Fibroblast of skin of left biceps (primary cell): Measurements from ENCODE around the gene BLID.

Experiments
- DNase-seq, 2 experiments: peaks; one replicate each; pipeline ENCODE4 v3.0.0-alpha.2; 2013; ENCODE audit warnings: low read depth in 2 of 2

BLID gene, protein sequence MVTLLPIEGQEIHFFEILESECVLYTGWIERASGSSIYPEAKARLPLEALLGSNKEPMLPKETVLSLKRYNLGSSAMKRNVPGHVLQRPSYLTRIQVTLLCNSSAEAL

DNA sequence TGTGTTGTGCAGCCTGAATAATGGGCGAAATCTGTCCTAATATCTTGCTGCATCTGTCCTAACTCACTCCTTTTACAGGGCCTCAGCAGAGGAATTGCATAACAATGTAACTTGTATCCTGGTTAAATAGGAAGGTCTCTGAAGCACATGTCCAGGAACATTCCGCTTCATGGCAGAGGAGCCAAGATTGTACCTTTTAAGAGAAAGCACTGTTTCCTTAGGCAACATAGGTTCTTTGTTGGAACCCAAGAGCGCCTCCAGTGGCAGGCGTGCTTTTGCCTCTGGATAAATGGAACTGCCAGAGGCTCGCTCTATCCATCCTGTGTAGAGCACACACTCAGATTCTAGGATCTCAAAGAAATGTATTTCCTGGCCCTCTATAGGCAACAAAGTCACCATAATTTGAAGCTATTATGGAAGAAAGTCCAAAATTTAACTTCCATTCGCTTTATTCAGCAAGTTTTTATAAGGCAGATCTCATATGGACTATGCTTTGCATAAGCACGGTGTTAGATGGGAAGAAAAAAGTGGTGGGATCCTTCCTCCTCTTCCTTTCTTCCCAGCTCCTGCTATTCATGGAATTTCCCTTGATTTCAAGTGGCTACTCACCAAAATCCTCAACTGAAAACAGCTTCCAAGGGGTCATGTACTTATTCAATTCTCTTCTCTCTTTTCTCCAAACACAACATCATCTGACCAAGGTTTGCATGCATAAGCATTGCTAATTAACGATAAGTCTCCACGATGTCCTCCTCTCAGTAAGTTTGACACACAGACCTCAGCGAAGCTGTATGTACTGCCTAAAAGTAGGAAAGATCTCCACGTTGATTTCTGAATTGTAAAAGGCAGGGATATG lies at the start of gene BLID:
BLID (minus strand) TSS at position 692 of the 856 bp plus-strand sequence; CDS start at position 399, 293 bp downstream.
- no peak for DNase-seq

DNA sequence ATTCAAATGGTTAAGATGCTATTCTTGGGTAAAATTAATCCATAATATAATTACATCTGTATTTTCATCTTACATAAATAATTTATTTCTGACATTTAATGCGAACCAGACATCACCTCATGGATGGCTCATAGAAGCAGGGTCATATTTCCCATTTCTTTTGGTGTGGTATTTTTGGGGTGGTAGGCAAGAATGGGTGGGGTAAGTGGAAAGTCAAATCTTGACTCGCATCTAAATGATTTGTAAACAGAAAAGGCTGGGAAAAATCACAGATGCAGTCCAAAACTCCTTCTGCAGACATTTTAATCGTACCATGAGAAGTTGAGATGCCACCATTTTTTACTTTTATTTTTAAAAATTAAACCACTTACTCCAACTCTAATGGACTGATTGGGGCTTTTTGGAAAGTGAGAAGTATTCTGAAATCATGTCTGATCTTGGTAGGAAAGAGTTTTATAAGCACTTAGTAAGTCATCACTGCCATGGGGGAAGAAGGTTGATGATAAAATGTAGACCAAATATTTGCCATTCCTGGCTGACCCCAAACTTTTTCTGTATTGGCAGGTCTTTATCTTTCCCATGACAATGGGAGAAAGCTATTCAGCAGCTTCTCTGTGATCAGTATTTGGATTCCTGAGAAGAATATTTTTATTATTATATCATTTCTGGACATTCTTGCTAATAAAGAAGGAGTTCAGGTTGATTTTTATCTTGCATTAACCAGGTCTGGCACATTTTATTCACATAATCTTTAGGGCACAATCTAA lies 47.2 kb upstream of the BLID start:
- DNase-seq, result peak; percentile 83

DNA sequence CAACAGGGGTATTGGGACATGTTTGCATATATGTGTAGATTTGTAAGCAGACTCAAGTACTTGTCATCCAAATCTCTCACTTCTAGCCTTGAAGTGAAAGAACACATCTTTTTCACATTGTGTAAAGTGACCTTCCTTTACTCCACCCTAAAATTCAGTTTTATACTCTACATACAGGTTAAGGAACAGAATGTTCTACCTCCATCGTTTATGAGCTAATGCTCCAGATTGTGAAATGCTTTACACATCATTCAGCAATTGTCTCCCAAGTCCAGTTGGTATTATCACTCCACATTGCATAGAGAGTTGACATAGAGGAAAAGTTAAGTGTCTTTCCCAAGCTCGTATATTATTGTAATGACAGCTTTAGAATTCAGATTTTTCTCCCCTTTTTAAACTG lies 46.1 kb upstream of the BLID start:
- DNase-seq, result no peak

DNA sequence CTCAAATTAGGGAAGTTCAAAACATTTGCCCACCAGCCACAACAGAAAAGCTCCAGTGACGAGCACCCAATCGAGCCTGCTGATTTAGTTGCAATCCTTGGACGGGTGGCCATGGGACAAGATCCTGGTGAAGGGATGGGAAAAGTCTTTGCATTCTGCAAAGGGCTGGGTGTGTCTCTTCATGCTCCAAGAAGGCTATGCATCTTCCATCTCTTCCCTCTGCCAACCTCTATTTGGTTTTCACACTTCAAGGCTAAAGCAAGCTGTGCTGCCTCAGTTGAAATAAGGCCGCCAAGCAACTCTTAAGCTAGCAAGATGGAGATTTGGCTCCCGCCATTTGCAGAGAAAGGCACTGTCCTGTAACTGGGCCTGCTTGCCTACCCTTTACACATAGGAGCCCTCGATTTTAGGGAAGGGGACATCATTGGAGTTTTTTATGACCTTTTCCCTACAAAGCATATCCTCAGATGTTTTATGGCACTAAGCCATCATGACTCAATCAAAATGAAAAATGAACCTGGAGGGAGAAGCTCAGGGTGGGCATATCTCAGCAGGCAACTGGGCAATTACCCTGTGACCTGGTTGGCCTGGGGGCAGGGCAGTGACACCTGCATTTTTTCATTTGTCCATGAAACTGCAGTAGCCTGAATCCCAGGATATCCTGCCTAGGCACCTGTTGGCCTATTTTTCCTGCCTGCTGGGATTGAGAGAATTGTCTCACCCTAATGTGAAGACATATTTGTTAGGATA lies 45.0 kb upstream of the BLID start:
- no peak for DNase-seq

DNA sequence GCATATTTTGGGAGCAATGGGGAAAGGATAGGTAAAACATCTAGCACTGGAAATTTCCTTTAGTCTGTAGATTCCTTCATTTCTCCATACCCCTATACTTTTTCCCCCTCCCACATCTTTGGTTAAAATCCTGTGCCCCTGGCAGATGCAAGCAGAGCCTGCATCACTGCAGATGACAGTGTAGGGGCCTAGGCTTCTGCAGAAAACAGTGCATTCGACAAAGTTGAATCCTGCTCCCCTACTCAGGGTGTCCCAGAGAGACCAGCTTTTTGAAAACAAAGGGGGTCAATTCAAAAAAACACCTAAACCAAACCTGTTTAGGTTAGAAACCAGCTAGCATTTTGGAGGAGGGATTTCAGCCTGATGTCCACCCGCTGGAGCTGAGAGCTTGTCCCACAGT lies 43.8 kb upstream of the BLID start:
- DNase-seq, result no peak

DNA sequence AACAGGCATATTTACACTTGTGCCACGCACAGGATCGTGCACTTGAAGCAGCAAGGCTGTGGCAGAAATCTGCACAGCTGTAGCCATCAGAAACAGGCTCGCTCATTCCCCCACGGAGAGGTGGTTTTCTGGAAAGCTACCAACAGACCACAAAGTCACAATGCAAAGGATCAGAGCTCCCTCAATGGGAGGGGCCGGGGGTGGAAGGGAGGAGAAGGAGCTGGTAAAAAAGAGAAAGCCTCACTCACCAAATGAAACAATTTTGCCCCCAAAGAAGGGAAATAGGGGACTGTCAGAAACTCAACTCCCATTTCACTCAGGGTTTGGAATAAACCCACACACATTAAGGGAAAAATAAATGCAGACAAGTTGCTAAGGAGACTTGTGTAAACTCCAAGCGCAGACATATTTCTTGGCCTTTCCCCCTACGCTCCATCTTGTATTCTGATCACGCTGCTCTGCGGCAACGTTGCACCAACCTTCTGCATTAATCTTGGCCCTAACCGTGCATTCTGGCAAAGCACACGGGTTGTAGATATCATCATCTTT lies 43.2 kb upstream of the BLID start:
- DNase-seq, result peak; percentile 54 to 62

DNA sequence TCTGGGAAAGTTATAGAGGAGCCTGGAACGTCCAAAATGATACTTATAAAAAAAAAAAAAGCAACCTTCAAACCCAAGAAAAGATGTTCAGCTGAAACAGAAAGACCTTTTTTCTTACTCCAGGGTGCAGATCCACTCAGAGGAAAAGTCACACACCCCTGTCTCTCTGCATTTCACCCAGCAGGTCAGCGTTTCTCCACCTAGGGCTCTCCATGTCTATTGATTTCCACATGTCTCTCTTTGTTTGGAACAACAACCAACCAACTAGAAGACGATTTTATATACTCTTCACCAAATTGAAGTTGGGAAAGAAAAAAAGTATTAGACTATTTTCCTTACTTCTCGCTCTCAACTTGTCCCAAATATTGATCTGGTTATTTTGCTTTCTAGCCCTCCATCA lies 42.2 kb upstream of the BLID start:
- DNase-seq, result no peak

DNA sequence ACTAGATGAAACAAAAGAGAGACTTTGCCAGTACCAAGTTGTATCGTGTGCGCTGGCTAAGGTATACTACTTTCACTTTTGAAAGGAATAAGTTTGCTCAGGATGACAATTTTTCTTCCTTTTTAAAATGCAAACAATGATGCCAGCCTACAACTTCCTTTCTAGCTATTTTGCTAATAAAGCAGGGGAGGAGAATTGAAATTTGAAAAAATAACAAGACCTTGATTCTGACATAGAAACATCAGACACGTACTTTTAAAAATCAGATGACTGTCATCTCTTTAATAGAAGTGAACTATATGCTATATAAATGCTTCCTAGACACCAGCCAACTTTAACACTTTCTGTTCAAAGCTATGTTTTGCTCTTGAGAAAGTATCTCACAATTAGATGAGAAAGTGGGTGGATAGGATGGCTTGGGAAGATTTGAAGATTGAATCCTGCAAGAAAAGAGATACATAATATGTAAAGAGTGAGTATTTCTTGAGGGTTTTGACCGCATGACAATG lies 41.7 kb upstream of the BLID start:
- no peak for DNase-seq

DNA sequence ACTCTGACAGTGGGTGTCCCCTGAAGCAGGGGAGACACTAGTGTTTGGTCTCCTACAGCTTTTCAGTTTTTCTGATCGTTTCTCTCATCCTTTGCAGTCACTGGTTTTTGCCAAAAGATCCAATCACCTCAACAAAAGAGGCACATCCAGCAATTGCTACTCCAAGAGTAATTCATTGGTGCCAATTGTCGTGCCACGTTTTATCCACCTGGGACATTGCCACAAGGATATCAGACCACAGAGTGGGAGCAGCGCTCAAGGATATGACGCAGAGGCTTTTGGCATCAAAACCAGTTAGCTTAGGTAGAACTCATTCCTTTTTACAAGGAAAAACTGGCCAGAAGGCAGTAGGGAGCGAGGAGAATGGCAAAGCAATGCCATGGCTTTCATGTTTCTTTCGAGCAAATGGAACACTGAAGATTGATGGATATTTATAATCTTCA lies 40.9 kb upstream of the BLID start:
- DNase-seq, result no peak

DNA sequence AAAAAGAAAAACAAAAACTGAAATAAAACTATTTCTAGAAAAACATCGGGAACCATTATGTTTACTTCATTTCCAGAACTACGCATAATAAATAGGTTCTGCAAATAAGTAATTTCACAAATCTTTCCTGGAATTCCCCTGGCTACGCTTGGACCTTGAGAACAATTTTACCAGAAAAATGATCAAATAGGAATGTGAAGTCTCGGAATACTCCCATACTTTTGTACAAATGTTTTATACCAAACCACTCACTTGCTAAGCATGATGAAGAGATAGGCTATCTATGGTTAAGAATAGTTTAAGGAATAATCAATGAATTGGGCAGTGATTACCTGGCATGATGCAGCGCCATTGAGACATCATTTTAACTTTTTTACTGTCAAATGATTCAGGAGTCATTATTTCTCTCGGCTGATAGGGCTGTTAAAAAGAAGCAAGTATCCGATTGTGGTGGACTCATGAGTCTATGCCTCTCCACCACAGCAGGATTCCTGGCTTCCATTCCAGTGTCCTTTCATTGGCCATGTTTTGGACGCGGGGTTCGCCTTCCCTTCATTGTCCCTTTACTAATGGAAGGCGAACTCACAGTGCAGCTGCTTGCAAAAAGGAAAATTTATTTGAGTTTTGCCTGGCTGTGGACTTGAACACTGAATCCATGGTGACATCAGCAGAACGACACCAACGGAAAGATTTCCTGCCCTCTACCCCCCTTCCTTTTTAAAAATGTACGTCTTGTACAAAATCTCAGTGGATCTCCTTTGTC lies 39.9 kb upstream of the BLID start:
- DNase-seq, result no peak

DNA sequence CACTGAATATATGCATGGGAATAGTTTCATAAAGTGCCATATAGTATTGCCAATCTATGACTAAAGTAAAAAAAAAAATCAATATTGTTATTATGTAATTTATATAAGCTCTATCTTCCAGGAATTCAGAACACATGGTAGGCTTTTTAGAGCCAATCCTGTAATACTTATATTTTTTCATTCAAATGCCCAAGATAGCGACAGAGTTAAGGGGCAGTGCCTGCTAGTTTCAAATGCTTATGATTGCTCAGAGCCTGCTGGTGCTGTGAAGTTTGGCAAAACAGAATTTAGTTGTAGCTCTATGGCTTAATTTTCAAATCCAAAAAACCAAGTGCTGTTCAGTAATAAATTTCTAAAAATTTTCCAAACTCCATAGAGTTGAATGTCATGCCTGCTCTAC lies 39.0 kb upstream of the BLID start:
- no peak for DNase-seq

DNA sequence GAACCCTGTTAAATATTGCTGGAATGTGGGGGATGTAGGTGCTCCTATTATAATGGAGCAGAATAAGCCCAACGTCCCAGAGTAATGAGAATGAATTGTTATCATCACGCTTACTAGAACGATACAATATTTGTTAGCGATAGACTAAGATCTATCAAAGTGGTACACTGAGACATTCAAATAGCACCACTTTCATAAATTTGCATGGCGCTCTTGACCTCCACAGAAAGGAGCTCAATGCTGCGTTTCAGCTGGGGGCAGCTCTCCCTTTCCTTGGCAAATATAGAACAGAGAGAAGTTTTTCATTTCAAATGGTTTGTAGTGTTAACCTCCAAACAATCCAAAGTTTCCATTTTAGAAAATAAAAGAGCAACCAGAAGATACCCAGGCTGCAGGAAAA lies 38.2 kb upstream of the BLID start:
- DNase-seq, result no peak

DNA sequence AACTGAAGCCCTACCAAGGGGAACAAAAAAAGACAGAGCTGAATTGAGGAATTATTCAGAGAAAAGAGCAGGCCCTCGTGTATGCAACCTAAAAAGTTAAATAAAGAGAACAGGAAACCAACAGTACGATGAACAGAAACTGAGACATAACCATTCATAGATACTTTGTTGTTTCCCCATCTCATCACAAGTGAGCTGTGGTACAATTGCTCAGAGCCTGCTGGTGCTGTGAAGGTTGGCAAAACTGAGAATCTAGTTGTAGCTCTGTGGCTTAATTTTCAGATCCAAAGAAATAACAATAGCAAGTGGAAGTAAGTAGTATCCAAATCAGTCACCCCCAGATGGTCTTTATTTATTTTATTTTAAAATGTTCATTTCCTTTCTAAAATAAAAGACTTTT lies 37.7 kb upstream of the BLID start:
- no peak for DNase-seq

DNA sequence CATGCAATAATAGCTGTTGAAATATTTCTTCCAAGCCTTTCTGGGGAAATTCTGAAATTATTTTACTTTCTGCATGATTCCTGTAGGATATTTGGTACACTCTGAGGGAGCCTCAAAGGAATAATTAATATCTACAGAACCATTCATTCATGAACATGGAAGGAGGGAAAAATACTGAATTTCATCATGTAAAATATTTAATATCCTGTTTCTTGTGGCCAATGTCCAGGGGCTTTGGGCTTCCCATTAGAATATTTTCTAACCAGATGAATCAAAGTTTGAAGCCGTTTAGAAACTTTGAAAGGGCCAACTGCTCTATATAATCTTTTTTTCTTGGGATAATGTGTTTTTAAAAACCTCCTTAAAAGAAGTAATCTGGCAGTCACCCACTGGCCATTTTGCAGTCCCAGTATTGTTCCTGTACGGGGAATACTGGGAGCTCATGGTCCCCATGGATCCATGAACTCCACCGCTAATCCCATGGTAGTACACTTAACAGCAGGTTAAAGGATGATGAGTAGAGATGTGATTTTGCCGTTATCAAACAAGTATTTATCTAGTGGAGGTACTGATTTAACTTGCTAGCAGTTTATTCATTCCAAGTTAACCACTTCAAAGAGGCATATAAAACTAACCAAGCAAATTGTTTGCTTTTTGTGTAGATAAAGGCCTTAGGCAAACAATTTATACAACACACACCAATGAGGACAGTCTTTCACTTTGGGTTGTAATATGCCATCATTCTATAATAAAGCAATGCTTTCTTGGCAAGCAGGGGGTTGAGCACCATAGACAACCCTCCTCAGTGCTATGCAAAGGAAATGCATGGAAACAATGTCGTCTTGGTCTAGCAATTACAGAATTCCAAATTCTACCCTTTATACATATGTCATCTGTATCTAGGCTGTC lies 34.5 kb upstream of the BLID start:
- no peak for DNase-seq

DNA sequence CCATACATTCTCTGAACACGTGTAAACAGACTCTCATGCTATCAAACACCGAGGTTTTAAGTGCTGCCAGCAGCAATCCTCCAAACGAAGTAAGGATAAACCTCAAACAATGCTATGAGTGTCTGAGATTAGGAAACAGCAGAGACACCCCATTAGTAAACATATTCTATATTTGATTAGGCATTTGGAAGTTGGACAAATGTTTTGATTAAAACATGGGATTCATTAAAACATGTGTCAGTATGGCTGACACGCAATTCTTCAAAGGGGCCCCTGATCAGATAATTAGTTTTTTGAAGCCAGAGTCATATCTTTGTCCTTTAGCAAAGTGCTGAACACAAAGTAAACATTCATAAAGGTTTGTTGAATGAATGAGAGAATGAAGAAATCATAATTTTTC lies 33.2 kb upstream of the BLID start:
- DNase-seq, result no peak

DNA sequence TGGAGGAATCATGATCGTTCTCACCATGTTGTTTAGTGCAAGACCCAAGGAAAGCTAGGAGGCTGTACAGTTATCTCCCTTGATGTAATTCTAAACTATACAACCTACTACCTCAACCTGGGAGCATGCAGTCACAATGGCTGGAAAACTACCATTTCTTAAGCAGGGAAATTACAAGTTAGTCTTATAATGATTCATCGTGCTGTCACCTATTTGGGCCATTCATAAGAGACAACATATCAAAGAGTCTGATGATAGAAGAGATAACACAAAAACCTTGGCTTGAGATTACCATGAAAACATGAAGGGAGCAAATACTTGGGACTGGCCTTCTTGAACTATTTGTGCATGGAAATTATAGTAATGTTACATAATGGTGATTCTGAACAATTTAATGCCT lies 30.5 kb upstream of the BLID start:
- DNase-seq, result no peak

DNA sequence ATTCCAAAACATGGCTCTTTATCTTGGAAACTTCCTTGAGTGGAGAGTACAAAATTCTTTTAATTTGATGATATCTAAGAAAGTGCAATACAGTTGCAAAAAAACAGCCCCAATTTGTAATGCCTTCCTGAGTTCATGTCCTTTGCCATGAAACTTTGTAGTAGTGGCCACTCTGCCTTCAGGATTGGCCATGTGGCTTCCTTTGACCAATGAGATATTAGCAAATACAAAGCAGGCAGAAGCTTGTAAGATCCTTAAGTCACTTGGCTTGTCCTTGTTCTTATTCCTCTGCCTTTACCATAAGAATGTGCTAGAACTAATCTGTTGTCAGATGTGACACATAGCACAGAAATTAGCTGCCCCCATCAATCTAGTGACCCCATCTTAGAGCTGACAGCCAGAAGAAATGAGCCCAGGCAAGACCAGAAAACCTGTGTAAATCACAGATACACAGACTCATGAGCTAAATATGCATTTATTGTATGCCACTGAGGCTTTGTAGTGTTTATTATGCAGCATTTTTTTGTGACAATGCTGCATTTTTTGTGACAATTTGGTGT lies 29.8 kb upstream of the BLID start:
- no peak for DNase-seq

DNA sequence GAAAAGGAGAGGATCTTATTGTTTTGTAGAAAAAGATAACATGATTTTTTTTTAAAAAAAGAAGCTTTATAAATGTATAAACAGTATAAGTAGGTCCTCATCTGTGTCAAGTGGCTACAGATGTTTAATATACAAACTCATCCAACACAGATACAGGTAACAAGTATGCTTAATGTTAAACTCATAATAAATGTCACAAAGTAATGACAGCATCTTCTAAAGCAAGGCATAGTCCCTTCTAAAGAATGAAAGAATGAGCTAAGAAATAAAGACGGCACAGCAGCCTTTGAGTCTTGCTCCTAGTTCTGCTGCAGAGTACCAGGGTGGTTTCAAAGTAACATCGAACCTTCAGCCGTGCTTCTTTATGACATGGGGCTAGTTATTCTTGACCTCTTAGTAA lies 28.7 kb upstream of the BLID start:
- no peak for DNase-seq

DNA sequence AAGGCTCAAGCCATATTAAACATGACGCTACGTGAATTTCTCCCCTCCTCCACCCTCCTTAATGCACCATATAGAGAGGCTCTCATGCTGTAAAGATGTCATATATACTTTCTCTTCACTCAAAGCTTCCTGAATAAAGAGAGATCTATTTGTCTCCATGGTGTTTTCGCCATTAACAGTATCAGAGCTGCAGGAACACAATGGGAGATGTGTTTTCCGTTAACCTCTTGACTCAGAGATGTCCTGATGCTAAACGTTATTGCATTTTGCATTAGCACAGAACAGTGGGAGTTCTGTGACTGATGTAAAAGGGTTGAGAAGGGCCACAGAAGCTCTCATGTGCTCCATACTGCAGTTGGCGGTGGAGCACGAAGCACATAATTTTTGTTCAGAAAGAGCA lies 25.7 kb upstream of the BLID start:
- DNase-seq, result no peak
